Activated naive CD8-positive, alpha-beta T cell (primary cell): ENCODE data around the gene PCDHA7.
"Not testable (repeated sequence)": the region's sequence is repeated elsewhere in the genome, so short reads cannot be mapped to it uniquely, and the experiment has no call there.

Experiments used
- H3K27ac Mint-ChIP-seq: one replicate; pipeline ENCODE4 v1.8.0; 2021; ENCODE audit warnings: mixed read lengths
- H3K27me3 Mint-ChIP-seq: one replicate; pipeline ENCODE4 v1.8.0; 2021; ENCODE audit warnings: mixed read lengths
- H3K36me3 Mint-ChIP-seq: one replicate; pipeline ENCODE4 v1.8.0; 2021; ENCODE audit warnings: mixed read lengths
- H3K4me1 Mint-ChIP-seq: one replicate; pipeline ENCODE4 v1.8.0; 2021; ENCODE audit warnings: low read depth, mixed read lengths
- H3K4me3 Mint-ChIP-seq: one replicate; pipeline ENCODE4 v1.8.0; 2021; ENCODE audit warnings: mild to moderate bottlenecking, mixed read lengths
- H3K9me3 Mint-ChIP-seq: one replicate; pipeline ENCODE4 v1.8.0; 2021; ENCODE audit warnings: low read depth, mixed read lengths

The PCDHA7 gene, protein sequence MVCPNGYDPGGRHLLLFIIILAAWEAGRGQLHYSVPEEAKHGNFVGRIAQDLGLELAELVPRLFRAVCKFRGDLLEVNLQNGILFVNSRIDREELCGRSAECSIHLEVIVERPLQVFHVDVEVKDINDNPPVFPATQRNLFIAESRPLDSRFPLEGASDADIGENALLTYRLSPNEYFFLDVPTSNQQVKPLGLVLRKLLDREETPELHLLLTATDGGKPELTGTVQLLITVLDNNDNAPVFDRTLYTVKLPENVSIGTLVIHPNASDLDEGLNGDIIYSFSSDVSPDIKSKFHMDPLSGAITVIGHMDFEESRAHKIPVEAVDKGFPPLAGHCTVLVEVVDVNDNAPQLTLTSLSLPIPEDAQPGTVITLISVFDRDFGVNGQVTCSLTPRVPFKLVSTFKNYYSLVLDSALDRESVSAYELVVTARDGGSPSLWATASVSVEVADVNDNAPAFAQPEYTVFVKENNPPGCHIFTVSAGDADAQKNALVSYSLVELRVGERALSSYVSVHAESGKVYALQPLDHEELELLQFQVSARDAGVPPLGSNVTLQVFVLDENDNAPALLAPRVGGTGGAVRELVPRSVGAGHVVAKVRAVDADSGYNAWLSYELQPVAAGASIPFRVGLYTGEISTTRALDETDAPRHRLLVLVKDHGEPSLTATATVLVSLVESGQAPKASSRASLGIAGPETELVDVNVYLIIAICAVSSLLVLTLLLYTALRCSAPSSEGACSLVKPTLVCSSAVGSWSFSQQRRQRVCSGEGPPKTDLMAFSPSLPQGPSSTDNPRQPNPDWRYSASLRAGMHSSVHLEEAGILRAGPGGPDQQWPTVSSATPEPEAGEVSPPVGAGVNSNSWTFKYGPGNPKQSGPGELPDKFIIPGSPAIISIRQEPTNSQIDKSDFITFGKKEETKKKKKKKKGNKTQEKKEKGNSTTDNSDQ

DNA sequence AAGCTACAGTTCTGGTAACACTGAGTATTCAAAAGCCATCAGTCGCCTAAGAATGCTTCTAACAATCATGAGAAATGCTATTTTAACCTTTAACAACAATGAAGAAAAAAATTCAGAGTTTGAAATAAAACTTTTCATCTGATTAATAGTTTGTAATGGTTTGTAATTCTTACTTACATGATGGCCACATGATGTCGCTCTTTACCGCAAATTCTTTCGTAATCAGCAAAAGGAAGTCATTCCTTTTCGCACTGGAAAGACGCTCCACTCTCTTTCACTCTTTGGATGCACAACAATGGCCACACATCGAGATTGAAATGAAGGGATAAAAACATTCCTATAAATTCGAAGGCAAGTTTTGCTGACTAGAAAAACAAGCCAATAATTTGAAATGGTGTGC lies at the start of gene PCDHA7:
PCDHA7 (plus strand) TSS at position 277 of the 400 bp plus-strand sequence; CDS start at position 392, 115 bp downstream.
- Mint-ChIP-seq H3K9me3 (peaks cover 15% of the 10 kb centered on the region), H3K36me3 (peaks cover 16% of the 10 kb centered on the region), H3K4me3 (no peak within 1 kb of the TSS), H3K4me1 (no peaks in the 10 kb centered on the region), H3K27me3 (peaks cover 29% of the 10 kb centered on the region), H3K27ac (no peak within 1 kb of the TSS)

DNA sequence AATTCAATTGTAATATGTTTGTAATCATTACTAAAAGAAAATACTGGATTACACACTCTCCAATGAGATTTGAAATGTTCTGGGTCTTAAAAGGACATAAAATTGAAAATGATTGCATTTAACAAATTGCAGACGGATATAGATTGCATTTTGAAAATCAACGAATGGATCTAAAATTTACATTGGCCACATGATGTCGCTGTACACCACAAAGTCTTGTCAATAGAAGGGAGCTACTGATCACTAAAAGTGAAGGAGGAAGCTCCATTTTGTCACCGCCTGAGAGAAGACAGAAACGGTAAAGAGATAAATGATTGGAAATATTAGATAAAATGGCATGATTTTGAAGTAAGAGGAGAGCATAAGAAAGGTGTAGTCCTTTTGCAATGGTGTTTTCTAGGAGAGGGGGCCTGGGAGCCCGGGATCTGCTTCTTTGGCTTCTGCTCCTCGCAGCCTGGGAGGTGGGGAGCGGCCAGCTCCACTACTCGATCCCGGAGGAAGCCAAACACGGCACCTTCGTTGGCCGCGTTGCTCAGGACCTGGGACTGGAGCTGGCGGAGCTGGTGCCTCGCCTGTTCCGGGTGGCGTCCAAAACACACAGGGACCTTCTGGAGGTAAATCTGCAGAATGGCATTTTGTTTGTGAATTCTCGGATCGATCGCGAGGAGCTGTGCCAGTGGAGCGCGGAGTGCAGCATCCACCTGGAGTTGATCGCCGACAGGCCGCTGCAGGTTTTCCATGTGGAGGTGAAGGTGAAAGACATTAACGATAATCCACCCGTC lies 48.0 kb upstream of the PCDHA7 start, which contains the start of gene PCDHA1:
PCDHA1 (plus strand) TSS at position 236 of the 782 bp plus-strand sequence.
- Mint-ChIP-seq H3K36me3 (peaks cover 26% of the 10 kb centered on the region), H3K4me1 (no peaks in the 10 kb centered on the region), H3K9me3 (peaks cover 22% of the 10 kb centered on the region), H3K27ac (no peak within 1 kb of the TSS), H3K4me3 (no peak within 1 kb of the TSS), H3K27me3 (peaks cover 20% of the 10 kb centered on the region)

DNA sequence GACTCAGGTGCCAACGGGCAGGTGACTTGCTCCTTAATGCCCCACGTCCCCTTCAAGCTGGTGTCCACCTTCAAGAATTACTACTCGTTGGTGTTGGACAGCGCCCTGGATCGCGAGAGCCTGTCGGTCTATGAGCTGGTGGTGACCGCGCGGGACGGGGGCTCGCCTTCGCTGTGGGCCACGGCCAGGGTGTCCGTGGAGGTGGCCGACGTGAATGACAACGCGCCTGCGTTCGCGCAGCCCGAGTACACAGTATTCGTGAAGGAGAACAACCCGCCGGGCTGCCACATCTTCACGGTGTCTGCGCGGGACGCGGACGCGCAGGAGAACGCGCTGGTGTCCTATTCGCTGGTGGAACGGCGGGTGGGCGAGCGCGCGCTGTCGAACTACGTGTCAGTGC lies 46.6 kb upstream of the PCDHA7 start:
- H3K27ac Mint-ChIP-seq, H3K4me1 Mint-ChIP-seq, H3K4me3 Mint-ChIP-seq: not testable (repeated sequence)
- H3K27me3 Mint-ChIP-seq: peaks cover 26% of the 10 kb centered on the region
- peaks cover 29% of the 10 kb centered on the region for H3K9me3 Mint-ChIP-seq
- peaks cover 28% of the 10 kb centered on the region for H3K36me3 Mint-ChIP-seq

DNA sequence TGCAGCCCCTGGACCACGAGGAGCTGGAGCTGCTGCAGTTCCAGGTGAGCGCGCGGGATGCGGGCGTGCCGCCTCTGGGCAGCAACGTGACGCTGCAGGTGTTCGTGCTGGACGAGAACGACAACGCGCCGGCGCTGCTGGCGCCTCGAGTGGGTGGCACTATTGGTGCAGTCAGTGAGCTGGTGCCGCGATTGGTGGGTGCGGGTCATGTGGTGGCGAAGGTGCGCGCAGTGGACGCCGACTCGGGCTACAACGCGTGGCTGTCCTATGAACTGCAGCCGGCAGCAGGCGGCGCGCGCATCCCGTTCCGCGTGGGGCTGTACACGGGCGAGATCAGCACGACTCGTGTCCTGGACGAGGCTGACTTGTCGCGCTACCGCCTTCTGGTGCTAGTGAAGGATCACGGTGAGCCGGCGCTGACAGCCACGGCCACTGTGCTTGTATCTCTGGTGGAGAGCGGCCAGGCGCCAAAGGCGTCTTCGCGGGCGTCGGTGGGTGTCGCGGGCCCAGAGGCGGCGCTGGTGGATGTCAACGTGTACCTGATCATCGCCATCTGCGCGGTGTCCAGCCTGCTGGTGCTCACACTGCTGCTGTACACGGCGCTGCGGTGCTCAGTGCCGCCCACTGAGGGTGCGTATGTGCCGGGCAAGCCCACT lies 46.1 kb upstream of the PCDHA7 start:
- H3K4me1 Mint-ChIP-seq, H3K4me3 Mint-ChIP-seq, H3K27ac Mint-ChIP-seq: not testable (repeated sequence)
- peaks cover 27% of the 10 kb centered on the region for H3K36me3 Mint-ChIP-seq
- H3K9me3 Mint-ChIP-seq: peaks cover 29% of the 10 kb centered on the region
- peaks cover 29% of the 10 kb centered on the region for H3K27me3 Mint-ChIP-seq

DNA sequence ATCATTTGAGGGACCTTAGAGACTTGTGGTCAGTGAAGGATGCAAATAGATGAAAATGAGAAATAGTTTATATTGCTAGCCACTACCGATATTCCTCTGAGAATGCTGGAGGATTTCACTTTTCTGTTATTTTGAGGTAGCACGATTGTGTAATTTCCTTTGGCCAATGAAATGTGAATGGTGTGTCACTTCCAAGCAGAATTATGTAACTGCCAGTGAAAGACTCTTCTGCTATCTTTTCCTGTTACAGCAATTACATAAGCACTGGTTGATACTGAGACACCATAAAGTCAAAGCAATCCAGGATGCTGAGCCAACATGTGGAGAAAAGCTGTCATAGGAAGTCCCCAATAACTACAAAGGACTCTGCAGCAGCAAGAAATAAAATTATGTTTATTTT lies 43.0 kb upstream of the PCDHA7 start:
- H3K27me3 Mint-ChIP-seq: peaks cover 40% of the 10 kb centered on the region
- no peak overlapping the region for H3K27ac Mint-ChIP-seq
- peaks cover 19% of the 10 kb centered on the region for H3K9me3 Mint-ChIP-seq

DNA sequence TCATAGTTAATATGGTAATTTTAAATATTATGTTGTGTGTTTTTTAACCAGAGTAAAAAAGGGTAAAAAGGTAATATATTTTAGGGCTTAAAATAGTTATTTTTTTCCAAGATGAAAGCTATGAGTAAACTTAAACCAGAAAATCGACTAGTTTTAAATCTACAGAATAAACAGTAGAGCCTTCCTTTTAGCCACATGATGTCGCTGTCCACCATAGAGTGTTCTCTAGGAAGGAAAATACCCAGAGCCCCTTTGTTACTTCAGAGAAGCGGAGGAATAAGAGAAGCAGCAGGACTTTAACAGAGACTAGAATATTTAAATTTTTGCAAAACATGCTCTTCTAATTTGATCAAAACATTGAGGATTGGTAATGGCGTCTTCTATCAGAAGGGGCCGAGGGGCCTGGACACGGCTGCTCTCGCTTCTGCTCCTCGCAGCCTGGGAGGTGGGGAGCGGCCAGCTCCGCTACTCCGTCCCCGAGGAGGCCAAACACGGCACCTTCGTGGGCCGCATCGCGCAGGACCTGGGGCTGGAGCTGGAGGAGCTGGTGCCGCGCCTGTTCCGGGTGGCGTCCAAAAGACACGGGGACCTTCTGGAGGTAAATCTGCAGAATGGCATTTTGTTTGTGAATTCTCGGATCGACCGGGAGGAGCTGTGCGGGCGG lies 39.3 kb upstream of the PCDHA7 start, which contains the start of gene PCDHA2:
PCDHA2 (plus strand) TSS at position 258 of the 664 bp plus-strand sequence.
- Mint-ChIP-seq H3K27me3 (peaks cover 40% of the 10 kb centered on the region), H3K27ac (no peak within 1 kb of the TSS), H3K36me3 (peaks cover 22% of the 10 kb centered on the region), H3K4me1 (no peaks in the 10 kb centered on the region), H3K9me3 (peaks cover 20% of the 10 kb centered on the region), H3K4me3 (no peak within 1 kb of the TSS)

More for the DNA sequence above, 43.0 kb upstream of the PCDHA7 start:
- peaks cover 27% of the 10 kb centered on the region for H3K36me3 Mint-ChIP-seq
- no peak overlapping the region for H3K4me3 Mint-ChIP-seq
- no peaks in the 10 kb centered on the region for H3K4me1 Mint-ChIP-seq

DNA sequence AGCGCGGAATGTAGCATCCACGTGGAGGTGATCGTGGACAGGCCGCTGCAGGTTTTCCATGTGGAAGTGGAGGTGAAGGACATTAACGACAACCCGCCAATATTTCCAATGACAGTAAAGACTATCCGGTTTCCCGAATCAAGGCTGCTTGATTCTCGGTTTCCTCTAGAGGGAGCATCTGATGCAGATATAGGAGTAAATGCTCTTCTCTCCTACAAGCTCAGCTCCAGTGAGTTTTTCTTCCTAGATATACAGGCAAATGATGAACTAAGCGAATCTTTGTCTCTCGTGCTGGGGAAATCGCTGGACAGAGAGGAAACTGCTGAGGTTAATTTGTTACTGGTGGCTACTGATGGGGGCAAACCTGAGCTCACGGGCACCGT lies 38.8 kb upstream of the PCDHA7 start:
- H3K27me3 Mint-ChIP-seq: peaks cover 41% of the 10 kb centered on the region
- no peak overlapping the region for H3K27ac Mint-ChIP-seq
- no peaks in the 10 kb centered on the region for H3K4me1 Mint-ChIP-seq
- peaks cover 22% of the 10 kb centered on the region for H3K9me3 Mint-ChIP-seq
- H3K4me3 Mint-ChIP-seq: no peak overlapping the region
- peaks cover 21% of the 10 kb centered on the region for H3K36me3 Mint-ChIP-seq

DNA sequence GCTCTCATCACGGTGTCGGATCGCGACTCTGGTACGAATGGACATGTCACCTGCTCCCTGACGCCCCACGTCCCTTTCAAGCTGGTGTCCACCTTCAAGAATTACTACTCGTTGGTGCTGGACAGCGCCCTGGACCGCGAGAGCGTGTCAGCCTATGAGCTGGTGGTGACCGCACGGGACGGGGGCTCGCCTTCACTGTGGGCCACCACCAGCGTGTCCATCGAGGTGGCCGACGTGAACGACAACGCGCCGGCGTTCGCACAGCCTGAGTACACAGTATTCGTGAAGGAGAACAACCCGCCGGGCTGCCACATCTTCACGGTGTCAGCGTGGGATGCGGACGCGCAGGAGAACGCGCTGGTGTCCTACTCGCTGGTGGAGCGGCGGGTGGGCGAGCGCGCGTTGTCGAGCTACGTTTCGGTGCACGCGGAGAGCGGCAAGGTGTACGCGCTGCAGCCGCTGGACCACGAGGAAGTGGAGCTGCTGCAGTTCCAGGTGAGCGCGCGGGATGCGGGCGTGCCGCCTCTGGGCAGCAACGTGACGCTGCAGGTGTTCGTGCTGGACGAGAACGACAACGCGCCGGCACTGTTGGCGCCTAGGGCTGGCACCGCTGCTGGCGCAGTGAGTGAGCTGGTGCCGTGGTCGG lies 37.9 kb upstream of the PCDHA7 start:
- not testable (repeated sequence) for H3K4me3 Mint-ChIP-seq, H3K4me1 Mint-ChIP-seq, H3K27ac Mint-ChIP-seq
- Mint-ChIP-seq H3K36me3 (peaks cover 20% of the 10 kb centered on the region), H3K27me3 (peaks cover 40% of the 10 kb centered on the region), H3K9me3 (peaks cover 19% of the 10 kb centered on the region)

DNA sequence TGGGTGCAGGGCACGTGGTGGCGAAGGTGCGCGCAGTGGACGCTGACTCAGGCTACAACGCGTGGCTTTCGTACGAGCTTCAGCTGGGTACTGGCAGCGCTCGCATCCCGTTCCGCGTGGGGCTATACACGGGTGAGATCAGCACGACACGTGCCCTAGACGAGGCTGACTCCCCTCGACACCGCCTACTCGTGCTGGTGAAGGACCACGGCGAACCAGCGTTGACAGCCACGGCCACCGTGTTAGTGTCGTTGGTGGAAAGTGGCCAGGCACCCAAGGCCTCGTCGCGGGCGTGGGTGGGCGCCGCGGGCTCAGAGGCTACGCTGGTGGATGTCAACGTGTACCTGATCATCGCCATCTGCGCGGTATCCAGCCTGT lies 37.4 kb upstream of the PCDHA7 start:
- no peak overlapping the region for H3K27ac Mint-ChIP-seq
- H3K27me3 Mint-ChIP-seq: peaks cover 40% of the 10 kb centered on the region
- peaks cover 18% of the 10 kb centered on the region for H3K36me3 Mint-ChIP-seq
- no peak overlapping the region for H3K4me3 Mint-ChIP-seq
- no peaks in the 10 kb centered on the region for H3K4me1 Mint-ChIP-seq
- peaks cover 18% of the 10 kb centered on the region for H3K9me3 Mint-ChIP-seq

DNA sequence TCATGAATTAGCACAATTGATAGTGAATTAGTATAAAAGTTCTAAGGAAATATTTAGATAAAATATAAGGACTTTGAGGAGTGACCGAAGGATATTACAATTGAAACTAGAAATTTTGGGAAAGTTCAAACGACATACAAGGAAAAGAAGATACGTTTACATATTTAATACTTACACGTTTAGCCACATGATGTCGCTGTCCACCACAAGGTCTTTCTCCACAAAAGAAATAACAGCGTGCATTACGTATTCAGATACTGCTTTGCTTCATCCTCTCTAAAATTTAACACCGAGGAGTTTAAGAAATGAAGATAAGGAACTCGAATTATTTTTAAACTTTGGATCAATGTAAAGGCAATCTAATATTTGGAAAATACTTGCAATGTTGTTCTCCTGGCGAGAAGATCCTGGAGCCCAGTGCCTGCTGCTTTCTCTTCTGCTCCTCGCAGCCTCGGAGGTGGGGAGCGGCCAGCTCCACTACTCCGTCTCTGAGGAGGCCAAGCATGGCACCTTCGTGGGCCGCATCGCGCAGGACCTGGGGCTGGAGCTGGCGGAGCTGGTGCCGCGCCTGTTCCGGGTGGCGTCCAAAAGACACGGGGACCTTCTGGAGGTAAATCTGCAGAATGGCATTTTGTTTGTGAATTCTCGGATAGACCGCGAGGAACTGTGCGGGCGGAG lies 33.1 kb upstream of the PCDHA7 start, which contains the start of gene PCDHA3:
PCDHA3 (plus strand) TSS at position 242 of the 678 bp plus-strand sequence.
- peaks cover 23% of the 10 kb centered on the region for H3K9me3 Mint-ChIP-seq
- no peak within 1 kb of the TSS for H3K27ac Mint-ChIP-seq
- H3K27me3 Mint-ChIP-seq: peaks cover 40% of the 10 kb centered on the region
- no peaks in the 10 kb centered on the region for H3K4me1 Mint-ChIP-seq
- peaks cover 22% of the 10 kb centered on the region for H3K36me3 Mint-ChIP-seq
- no peak within 1 kb of the TSS for H3K4me3 Mint-ChIP-seq

DNA sequence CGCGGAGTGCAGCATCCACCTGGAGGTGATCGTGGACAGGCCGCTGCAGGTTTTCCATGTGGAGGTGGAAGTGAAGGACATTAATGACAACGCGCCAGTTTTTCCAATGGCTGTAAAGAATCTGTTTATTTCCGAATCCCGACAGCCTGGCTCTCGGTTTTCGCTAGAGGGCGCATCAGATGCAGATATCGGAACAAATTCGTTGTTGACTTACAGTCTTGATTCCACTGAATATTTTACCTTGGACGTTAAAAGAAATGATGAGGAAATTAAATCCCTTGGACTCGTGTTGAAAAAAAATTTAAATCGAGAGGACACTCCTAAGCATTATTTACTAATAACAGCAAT lies 32.6 kb upstream of the PCDHA7 start:
- Mint-ChIP-seq H3K36me3 (peaks cover 24% of the 10 kb centered on the region), H3K9me3 (peaks cover 23% of the 10 kb centered on the region), H3K27me3 (peaks cover 44% of the 10 kb centered on the region), H3K27ac (no peak overlapping the region), H3K4me1 (no peaks in the 10 kb centered on the region), H3K4me3 (no peak overlapping the region)

DNA sequence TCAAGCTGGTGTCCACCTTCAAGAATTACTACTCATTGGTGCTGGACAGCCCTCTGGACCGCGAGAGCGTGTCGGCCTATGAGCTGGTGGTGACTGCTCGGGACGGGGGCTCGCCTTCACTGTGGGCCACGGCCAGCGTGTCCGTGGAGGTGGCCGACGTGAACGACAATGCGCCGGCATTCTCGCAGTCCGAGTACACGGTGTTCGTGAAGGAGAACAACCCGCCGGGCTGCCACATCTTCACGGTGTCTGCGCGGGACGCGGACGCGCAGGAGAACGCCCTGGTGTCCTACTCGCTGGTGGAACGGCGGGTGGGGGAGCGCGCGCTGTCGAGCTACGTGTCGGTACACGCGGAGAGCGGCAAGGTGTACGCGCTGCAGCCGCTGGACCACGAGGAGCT lies 31.7 kb upstream of the PCDHA7 start:
- H3K9me3 Mint-ChIP-seq: peaks cover 27% of the 10 kb centered on the region
- H3K4me1 Mint-ChIP-seq, H3K4me3 Mint-ChIP-seq, H3K27ac Mint-ChIP-seq: not testable (repeated sequence)
- peaks cover 27% of the 10 kb centered on the region for H3K36me3 Mint-ChIP-seq
- peaks cover 47% of the 10 kb centered on the region for H3K27me3 Mint-ChIP-seq

DNA sequence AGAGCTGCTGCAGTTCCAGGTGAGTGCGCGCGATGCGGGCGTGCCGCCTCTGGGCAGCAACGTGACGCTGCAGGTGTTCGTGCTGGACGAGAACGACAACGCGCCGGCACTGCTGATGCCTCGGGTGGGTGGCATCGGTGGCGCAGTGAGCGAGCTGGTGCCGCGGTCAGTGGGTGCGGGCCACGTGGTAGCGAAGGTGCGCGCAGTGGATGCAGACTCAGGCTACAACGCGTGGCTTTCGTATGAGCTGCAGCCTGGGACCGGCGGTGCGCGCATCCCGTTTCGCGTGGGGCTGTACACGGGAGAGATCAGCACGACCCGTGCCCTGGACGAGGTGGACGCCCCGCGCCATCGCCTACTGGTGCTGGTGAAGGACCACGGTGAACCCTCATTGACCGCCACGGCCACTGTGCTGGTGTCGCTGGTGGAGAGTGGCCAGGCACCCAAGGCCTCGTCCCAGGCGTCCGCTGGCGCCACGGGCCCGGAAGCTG lies 31.2 kb upstream of the PCDHA7 start:
- peaks cover 27% of the 10 kb centered on the region for H3K9me3 Mint-ChIP-seq
- H3K4me3 Mint-ChIP-seq: no peak overlapping the region
- peaks cover 30% of the 10 kb centered on the region for H3K36me3 Mint-ChIP-seq
- peaks cover 47% of the 10 kb centered on the region for H3K27me3 Mint-ChIP-seq
- H3K4me1 Mint-ChIP-seq: no peaks in the 10 kb centered on the region
- H3K27ac Mint-ChIP-seq: no peak overlapping the region
